HG02571 (cell line): ENCODE results near the gene RTN4R.

Experiments used
- ATAC-seq: cut with Tn5 transposase; IDR thresholded peaks from one replicate; pipeline ENCODE4 v1.9.1; 2021; ENCODE audit warnings: mild to moderate bottlenecking, moderate library complexity; ENCODE audit not compliant: unreplicated experiment

Gene RTN4R

DNA sequence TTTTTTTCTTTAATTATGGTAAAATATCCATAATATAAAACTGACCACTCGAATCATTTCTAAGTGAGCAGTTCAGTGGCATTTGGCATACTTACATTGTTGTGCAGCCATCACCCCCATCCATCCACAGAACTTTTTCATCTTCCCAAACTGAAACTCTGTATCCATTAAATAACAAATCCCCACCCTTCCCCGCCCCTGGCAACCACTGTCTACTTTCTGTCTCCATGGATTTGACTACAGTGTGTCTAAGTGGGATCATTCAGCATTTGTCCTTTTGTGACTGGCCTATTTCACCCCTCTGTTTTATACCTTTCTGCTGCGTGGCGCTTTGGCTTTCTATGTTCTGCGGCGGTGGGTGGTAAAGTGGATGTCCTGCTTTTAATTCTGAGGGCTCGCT, 49.1 kb downstream of the RTN4R start:
- no peak for ATAC-seq

- no peak for ATAC-seq
Measured at GRCh38 chr22:20218326-20218872, 49.7 kb downstream of the RTN4R start.

DNA sequence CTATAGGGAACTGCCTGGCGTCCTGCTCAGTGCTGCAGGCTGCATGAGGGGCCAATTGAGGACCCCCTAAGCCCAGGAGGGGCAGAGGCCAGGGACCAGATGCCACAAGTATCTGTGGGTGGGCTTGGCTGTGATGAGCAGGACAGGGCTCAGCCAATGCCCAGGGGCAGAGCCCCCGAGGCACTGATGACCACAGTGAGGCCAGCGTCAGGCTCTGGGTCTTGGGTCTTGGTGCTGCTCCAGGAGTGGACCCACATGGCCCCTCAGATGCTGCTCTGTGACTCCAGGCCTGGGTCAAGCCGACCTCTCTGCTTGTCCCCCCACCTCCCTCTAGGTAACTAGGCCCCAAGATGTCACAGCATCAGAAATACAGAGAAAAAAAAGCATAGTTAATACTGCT, 50.6 kb downstream of the RTN4R start:
- ATAC-seq = no peak

GRCh38 chr22:20216863-20217499, 51.1 kb downstream of the RTN4R start:
- no peak for ATAC-seq

GRCh38 chr22:20215742-20216141, 52.4 kb downstream of the RTN4R start:
- ATAC-seq = no peak

- no peak for ATAC-seq
Measured at GRCh38 chr22:20214853-20215252, 53.3 kb downstream of the RTN4R start.

DNA sequence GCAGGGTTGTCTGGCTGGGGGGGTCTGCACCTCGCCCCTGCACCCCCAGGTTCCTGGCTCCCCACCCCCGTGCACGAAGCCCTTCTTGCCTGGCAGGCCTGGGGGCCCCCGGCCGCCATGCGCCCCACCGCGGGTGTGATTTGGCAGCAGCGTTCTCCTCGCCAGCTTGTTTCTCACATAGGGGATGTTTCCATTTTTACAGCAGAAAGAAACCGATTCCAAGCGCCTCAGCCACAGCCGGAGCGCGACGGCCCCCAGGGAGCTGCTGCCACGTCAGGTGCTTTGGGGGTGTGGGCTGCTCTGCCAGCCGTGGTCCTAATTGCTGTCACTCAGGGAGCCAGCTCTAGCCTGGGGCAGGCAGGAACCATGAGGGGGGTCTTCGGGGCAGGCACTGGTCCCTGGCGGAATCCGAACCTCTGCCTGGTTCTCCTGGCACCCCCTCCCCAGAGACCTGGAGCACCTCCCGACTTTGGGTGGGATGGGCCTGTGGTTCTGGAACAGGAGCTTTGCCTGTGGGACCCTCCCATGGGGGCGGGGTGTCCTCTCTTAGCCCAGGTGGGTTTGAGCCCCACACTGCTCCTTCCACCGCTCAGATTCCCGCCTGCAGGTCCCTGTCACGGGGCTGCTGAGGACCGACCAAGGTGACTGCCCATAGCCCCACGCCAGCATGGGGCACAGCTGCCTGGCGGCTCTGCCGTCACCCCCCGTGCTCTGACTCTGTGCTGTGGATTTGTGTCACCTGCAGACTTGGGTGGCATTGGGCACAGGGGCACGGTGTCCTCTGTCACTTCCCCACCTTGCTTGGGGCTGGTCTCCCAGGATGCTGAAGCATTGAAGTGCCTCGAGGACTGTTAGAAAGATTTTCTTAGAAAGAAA, 54.0 kb downstream of the RTN4R start:
- no peak for ATAC-seq

GRCh38 chr22:20212754-20213699, 55.1 kb downstream of the RTN4R start:
- ATAC-seq = no peak

GRCh38 chr22:20211997-20212753, 55.9 kb downstream of the RTN4R start:
- no peak for ATAC-seq

- no peak for ATAC-seq
Measured at GRCh38 chr22:20211409-20211996, 56.6 kb downstream of the RTN4R start.

DNA sequence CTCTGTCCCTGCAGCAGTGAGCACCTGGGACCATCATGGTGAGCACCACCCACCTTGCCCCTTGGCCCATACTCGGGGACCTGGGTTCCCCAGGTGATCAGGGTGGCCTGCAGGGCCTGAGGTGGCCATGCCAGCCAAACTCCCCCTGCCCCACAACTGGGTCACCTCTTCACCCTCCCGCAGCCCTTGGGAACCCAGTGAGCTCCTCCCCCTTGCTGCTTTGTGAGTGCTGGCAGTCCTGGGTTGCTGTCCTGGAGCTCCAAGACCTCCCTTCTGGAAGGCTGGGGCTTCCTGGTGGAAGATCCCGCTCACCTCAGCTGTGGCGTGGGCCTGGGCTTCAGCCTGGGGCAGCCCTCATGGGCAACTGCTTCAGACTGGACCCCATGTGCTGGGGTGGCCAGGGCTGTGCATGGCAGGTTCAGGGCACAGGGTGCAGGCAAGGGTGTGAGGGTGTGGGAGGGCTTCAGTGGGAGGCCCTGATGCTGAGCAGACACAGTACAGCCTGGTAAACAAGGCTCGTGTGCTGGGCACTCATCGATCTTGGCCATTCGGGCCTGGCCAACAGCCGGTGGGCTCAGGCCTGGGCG, 57.6 kb downstream of the RTN4R start:
- ATAC-seq = no peak

GRCh38 chr22:20209761-20210250, 58.3 kb downstream of the RTN4R start:
- no peak for ATAC-seq

GRCh38 chr22:20208713-20209310, 59.3 kb downstream of the RTN4R start:
- ATAC-seq = no peak

DNA sequence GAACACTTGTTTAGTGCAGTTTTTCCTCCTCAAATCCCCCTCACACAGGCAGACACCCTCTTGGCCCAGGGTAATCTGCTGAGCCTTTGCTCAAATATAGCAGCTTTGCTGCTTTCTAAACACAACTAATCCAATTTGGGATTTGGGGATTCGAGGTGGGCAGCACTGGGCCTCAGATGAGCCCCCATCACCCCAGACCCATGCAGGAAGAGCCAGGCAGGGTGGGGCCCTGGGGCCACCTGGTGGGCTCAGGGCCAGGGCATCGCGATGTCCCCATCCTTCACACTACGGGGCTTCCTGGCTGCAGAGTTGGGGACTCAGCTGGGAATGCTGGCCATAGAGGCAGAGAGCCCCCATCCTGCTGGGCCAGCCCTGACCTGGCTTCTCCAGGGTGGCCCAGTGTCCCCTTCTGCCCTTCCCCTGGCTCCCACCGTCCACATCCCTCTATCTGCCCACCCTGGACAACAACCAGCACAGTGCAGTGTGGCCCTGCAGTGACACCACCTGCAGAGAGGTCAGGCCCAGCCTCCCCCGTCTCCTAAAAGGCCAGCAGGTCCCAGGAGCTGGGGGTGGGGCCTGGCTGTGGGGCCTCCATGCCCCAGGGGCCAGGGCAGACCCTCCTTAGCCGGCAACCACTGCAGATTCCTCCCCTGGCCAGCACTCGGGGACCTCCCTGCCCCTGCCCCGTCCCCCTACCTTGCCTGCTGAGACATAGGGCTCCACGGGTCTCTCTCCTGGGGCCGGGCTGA, 60.7 kb downstream of the RTN4R start:
- no peak for ATAC-seq

GRCh38 chr22:20206709-20207215, 61.4 kb downstream of the RTN4R start:
- ATAC-seq = no peak

GRCh38 chr22:20205964-20206708, 62.0 kb downstream of the RTN4R start:
- no peak for ATAC-seq

DNA sequence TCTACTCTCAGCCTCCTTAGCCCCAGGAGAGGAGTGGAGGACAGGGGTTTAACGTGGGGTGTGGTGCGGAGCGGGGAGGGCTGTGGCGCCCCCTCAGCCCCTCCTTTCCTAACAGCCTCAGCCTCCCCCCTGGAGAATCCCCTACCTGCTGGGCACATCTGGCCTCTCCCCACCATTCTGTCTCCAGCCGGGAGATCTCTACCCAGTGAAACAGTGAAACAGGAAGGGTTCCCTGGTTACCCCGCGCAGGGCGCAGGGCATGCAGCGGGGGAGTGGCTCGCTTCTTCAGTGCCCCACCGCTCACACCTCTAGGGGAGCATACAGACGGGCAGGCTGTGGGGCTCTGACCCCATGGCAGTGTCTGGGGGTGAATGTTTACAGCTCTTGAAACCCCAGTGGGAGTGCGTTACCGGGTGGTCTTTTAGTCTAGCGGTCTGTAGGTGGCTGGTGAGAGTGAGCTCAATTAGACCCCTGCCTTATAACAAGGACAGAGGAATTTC, 62.6 kb downstream of the RTN4R start:
- ATAC-seq = no peak
